ENCODE measurements around the gene STIM2.

- no peak for TF ChIP-seq CTCF (IDR thresholded peaks at IDR 0.05; ENCODE audit: insufficient read depth, low read depth, low read length)
- no peak for TF ChIP-seq EZH2 (IDR thresholded peaks at IDR 0.05; ENCODE audit: insufficient read depth, low read length)
Measured at GRCh38 chr4:26992657-26993361, 132.2 kb downstream of the STIM2 start.

Data from astrocyte (in vitro differentiated cells and primary cell).